Neutrophil (primary cell): ENCODE measurements around the gene ALB.

Source experiments
- H3K27ac ChIP-seq: fragments of 200-600 bp; sonication (generic); 2 replicates; pipeline ENCODE4 v1.5.1; 2016; ENCODE audit warnings: mild to moderate bottlenecking, moderate library complexity
- H3K27me3 ChIP-seq: fragments of 200-600 bp; sonication (generic); 2 replicates; pipeline ENCODE4 v1.6.0; 2016; ENCODE audit warnings: mild to moderate bottlenecking
- H3K36me3 ChIP-seq: fragments of 200-600 bp; sonication (generic); 2 replicates; pipeline ENCODE4 v1.5.1; 2017
- H3K4me1 ChIP-seq, 2 experiments: fragments of 200-600 bp in 1 of 2; sonication (generic) in 1 of 2; 1 replicate in 1 of 2; 2 replicates in 1 of 2; pipeline versions ENCODE4 v1.5.1 to v1.6.1; 2013 to 2016; ENCODE audit warnings: low read depth in 1 of 2, low read length in 1 of 2, mild to moderate bottlenecking in 1 of 2, moderate library complexity in 1 of 2; ENCODE audit not compliant: control insufficient read depth in 1 of 2, insufficient read depth in 1 of 2
- H3K4me3 ChIP-seq, 2 experiments: fragments of 200-600 bp in 1 of 2; sonication (generic) in 1 of 2; 1 replicate in 1 of 2; 2 replicates in 1 of 2; pipeline ENCODE4 v1.5.1; 2013 to 2016; ENCODE audit warnings: low read depth in 1 of 2, low read length in 1 of 2, mild to moderate bottlenecking in 1 of 2, moderate library complexity in 1 of 2
- H3K9me3 ChIP-seq: fragments of 200-600 bp; sonication (generic); 2 replicates; pipeline ENCODE4 v1.5.1; 2016
- TF ChIP-seq, protein P1 (sequence below): fragments of 200-600 bp; sonication (generic); IDR thresholded peaks from 2 replicates; pipeline ENCODE4 v1.5.1; 2016; ENCODE audit warnings: antibody characterized with exemption

Gene ALB

DNA sequence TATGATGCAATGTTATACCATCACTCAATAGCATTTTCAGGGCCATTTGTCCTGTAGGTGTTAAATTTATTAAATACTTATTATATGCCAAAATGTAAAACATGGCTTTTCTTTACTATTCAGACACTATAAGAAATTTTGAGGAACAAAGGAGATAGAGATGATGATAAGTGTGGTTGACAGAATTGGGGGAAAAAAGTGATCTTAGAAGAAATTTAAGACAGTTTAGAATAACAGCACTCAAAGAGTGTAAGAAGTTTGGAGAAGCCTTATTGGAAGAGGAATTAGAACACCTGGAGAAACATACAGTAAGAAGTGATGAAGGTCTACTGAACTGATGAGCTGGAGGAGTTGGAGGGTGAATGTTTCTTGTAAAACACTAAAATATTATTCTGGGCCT lies 19.1 kb downstream of the ALB start:
- TF ChIP-seq, protein P1, sequence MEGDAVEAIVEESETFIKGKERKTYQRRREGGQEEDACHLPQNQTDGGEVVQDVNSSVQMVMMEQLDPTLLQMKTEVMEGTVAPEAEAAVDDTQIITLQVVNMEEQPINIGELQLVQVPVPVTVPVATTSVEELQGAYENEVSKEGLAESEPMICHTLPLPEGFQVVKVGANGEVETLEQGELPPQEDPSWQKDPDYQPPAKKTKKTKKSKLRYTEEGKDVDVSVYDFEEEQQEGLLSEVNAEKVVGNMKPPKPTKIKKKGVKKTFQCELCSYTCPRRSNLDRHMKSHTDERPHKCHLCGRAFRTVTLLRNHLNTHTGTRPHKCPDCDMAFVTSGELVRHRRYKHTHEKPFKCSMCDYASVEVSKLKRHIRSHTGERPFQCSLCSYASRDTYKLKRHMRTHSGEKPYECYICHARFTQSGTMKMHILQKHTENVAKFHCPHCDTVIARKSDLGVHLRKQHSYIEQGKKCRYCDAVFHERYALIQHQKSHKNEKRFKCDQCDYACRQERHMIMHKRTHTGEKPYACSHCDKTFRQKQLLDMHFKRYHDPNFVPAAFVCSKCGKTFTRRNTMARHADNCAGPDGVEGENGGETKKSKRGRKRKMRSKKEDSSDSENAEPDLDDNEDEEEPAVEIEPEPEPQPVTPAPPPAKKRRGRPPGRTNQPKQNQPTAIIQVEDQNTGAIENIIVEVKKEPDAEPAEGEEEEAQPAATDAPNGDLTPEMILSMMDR = no peak
- Histone ChIP-seq H3K9me3 (no peaks in the 10 kb centered on the region), H3K4me3 (no peak overlapping the region), H3K4me1 (no peaks in the 10 kb centered on the region), H3K36me3 (no peaks in the 10 kb centered on the region), H3K27me3 (no peaks in the 10 kb centered on the region), H3K27ac (no peak overlapping the region)

DNA sequence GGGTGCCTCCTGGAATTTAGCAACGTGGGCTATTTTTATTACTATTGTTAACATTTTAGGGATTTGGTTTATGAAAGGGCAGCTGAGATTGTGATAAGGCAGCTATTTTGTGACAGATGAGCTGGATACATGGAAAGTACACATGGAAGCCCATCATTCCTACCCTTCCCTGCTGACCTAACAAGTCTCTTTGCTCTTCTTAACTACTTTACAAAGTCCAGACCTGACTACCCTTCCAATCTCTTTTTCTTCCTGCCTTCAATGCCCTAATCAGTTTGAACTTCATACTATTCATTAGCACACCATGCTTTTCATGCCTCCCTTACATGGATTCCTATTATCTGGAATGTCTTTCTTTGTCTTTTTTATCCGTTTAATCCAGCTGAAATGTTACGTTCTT lies 22.6 kb downstream of the ALB start:
- H3K27me3 ChIP-seq = no peaks in the 10 kb centered on the region
- H3K4me3 ChIP-seq = no peak overlapping the region
- no peak overlapping the region for H3K27ac ChIP-seq
- no peaks in the 10 kb centered on the region for H3K36me3 ChIP-seq
- TF ChIP-seq, protein P1 = no peak
- no peaks in the 10 kb centered on the region for H3K9me3 ChIP-seq
- H3K4me1 ChIP-seq = no peaks in the 10 kb centered on the region

DNA sequence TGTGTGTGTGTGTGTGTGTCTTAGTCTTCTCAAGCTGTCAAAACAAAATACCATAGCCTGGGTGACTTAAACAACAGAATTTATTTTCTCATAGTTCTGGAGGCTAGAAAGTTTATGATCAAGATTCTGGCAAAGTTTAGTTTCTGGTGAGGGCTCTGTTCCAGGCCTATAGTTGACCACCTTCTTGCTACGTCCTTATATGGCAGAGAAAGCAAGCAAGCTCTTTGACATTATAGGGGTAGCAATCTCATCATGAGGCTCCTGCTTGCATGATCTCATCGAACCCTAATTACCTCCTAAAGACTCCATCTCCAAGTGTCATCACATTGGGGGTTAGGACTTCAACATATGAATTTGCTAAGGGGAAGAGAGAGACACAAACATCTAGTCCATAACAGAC lies 25.0 kb downstream of the ALB start:
- no peaks in the 10 kb centered on the region for H3K9me3 ChIP-seq
- H3K4me1 ChIP-seq = no peaks in the 10 kb centered on the region
- H3K27me3 ChIP-seq = no peaks in the 10 kb centered on the region
- TF ChIP-seq, protein P1 = no peak
- no peaks in the 10 kb centered on the region for H3K36me3 ChIP-seq
- no peak overlapping the region for H3K27ac ChIP-seq
- H3K4me3 ChIP-seq = no peak overlapping the region

DNA sequence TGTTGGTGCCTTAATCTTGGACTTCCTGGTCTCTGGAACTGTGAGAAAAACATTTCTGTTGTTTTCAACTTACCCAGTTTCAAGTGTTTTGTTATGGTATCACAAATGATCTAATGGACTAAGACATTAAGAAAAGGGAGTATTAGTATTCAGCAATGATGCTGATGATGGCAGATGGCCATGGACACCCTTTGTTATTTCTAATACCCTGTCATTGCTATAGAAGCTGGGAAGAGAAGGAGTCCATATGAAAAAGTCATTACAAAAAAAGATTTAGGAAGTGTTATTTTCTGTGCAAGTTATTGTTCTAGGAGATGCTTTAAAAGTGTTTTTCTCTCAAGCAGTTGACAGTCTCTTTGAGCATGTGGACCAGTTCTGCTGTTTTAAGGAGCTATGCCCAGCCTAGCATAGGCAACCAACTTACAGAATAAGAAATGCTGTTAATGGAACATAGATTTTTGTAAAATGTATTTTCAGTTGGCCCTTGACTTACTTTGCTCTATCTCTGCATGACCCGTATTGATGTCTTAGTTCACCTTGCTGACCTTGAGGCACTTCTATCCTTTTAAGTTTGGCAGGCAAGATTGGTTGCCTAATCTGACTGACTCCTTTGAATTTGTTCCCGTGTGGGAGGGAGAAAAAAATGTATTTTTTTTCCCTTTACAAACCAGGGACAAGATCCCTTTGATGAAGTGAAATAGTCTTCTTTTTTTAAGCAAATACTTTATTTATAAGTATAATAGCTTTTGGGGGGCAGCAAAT lies 25.9 kb downstream of the ALB start:
- Histone ChIP-seq H3K27me3 (no peaks in the 10 kb centered on the region), H3K9me3 (no peaks in the 10 kb centered on the region), H3K27ac (no peak overlapping the region), H3K36me3 (no peaks in the 10 kb centered on the region), H3K4me3 (no peak overlapping the region), H3K4me1 (no peaks in the 10 kb centered on the region)
- TF ChIP-seq, protein P1 = no peak

DNA sequence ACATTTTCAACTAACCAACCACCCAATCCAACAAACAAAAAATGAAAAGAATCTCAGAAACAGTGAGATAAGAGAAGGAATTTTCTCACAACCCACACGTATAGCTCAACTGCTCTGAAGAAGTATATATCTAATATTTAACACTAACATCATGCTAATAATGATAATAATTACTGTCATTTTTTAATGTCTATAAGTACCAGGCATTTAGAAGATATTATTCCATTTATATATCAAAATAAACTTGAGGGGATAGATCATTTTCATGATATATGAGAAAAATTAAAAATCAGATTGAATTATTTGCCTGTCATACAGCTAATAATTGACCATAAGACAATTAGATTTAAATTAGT lies 27.7 kb downstream of the ALB start:
- Histone ChIP-seq H3K36me3 (no peaks in the 10 kb centered on the region), H3K27me3 (no peaks in the 10 kb centered on the region), H3K9me3 (no peaks in the 10 kb centered on the region), H3K27ac (no peak overlapping the region), H3K4me3 (no peak overlapping the region), H3K4me1 (no peaks in the 10 kb centered on the region)
- TF ChIP-seq, protein P1 = no peak
